H9 (cell line): ENCODE results near the gene TMEM59L. TPM values are rescaled to one million over a fixed set of nuclear protein-coding genes. Genes with fewer than 3 reads are reported as not detected.

Source experiments
- DNase-seq: peaks from one replicate; pipeline ENCODE4 v3.0.0-alpha.2; 2017
- H2AFZ ChIP-seq: one replicate; pipeline ENCODE4 v1.6.1; 2013; ENCODE audit warnings: mild to moderate bottlenecking, low read length, control low read depth, moderate library complexity
- H2AK5ac ChIP-seq: 2 replicates; pipeline ENCODE4 v1.6.1; 2013; ENCODE audit warnings: low read length, control low read depth, mixed read lengths; ENCODE audit not compliant: insufficient read length
- H2BK120ac ChIP-seq: one replicate; pipeline ENCODE4 v1.6.1; 2013; ENCODE audit warnings: low read depth, mild to moderate bottlenecking, low read length, control low read depth, inconsistent platforms; ENCODE audit not compliant: poor library complexity, severe bottlenecking
- H2BK12ac ChIP-seq: 2 replicates; pipeline ENCODE4 v1.6.1; 2013; ENCODE audit warnings: low read length, control low read depth, mixed read lengths, low read depth; ENCODE audit not compliant: insufficient read length
- H2BK15ac ChIP-seq: 2 replicates; pipeline ENCODE4 v1.6.1; 2013; ENCODE audit warnings: low read depth, low read length, control low read depth
- H2BK20ac ChIP-seq: one replicate; pipeline ENCODE4 v1.6.1; 2013; ENCODE audit warnings: low read depth, mild to moderate bottlenecking, low read length, control low read depth, inconsistent platforms; ENCODE audit not compliant: poor library complexity, severe bottlenecking
- H2BK5ac ChIP-seq: 2 replicates; pipeline ENCODE4 v1.6.1; 2013; ENCODE audit warnings: low read length, control low read depth, mixed read lengths; ENCODE audit not compliant: insufficient read length
- H3K14ac ChIP-seq: 2 replicates; pipeline ENCODE4 v1.6.1; 2013; ENCODE audit warnings: low read length, control low read depth; ENCODE audit not compliant: insufficient read depth
- H3K18ac ChIP-seq: 2 replicates; pipeline ENCODE4 v1.6.1; 2013; ENCODE audit warnings: low read depth, mild to moderate bottlenecking, mixed read lengths, low read length, control low read depth; ENCODE audit not compliant: insufficient read length
- H3K23ac ChIP-seq: 2 replicates; pipeline ENCODE4 v1.6.1; 2013; ENCODE audit warnings: low read length, control low read depth, mixed read lengths, low read depth; ENCODE audit not compliant: insufficient read length
- H3K23me2 ChIP-seq: 2 replicates; pipeline ENCODE4 v1.6.1; 2013; ENCODE audit warnings: low read depth, mild to moderate bottlenecking, mixed read lengths, low read length, control low read depth; ENCODE audit not compliant: insufficient read length, poor library complexity, severe bottlenecking
- H3K27ac ChIP-seq: 2 replicates; pipeline ENCODE4 v1.5.1; 2013; ENCODE audit warnings: low read length, control low read depth, mixed read lengths, low read depth; ENCODE audit not compliant: insufficient read length
- H3K27me3 ChIP-seq: 2 replicates; pipeline ENCODE4 v1.6.1; 2013; ENCODE audit warnings: low read length, control low read depth, inconsistent platforms; ENCODE audit not compliant: insufficient read depth
- H3K4ac ChIP-seq: 2 replicates; pipeline ENCODE4 v1.6.1; 2013; ENCODE audit warnings: low read depth, mild to moderate bottlenecking, control low read depth, inconsistent platforms, low read length, moderate library complexity
- H3K4me1 ChIP-seq: 2 replicates; pipeline ENCODE4 v1.6.1; 2013; ENCODE audit warnings: low read length, control low read depth, inconsistent platforms; ENCODE audit not compliant: insufficient read depth
- H3K4me2 ChIP-seq: 2 replicates; pipeline ENCODE4 v1.6.1; 2013; ENCODE audit warnings: low read length, control low read depth, mixed read lengths; ENCODE audit not compliant: insufficient read length, insufficient read depth
- H3K56ac ChIP-seq: 2 replicates; pipeline ENCODE4 v1.6.1; 2013; ENCODE audit warnings: low read depth, mild to moderate bottlenecking, mixed read lengths, low read length, control low read depth; ENCODE audit not compliant: insufficient read length
- H3K79me1 ChIP-seq: 2 replicates; pipeline ENCODE4 v1.6.1; 2013; ENCODE audit warnings: low read depth, mild to moderate bottlenecking, moderate library complexity, low read length, control low read depth, inconsistent platforms; ENCODE audit not compliant: insufficient read depth, poor library complexity, severe bottlenecking
- H3K79me2 ChIP-seq: 2 replicates; pipeline ENCODE4 v1.6.1; 2013; ENCODE audit warnings: low read length, control low read depth, inconsistent platforms; ENCODE audit not compliant: insufficient read depth
- H3K9ac ChIP-seq: 2 replicates; pipeline ENCODE4 v1.6.1; 2013; ENCODE audit warnings: low read length, control low read depth, mixed read lengths; ENCODE audit not compliant: insufficient read length; ENCODE audit errors: extremely low read depth
- H3K9me3 ChIP-seq: one replicate; pipeline ENCODE4 v1.6.1; 2013; ENCODE audit warnings: low read depth, low read length, inconsistent platforms; ENCODE audit not compliant: control insufficient read depth
- H3T11ph ChIP-seq: one replicate; pipeline ENCODE4 v1.6.1; 2013; ENCODE audit warnings: mild to moderate bottlenecking, low read length, control low read depth, inconsistent platforms
- H4K20me1 ChIP-seq: one replicate; pipeline ENCODE4 v1.6.1; 2013; ENCODE audit not compliant: control insufficient read depth, insufficient read length, insufficient read depth
- H4K5ac ChIP-seq: 2 replicates; pipeline ENCODE4 v1.6.1; 2013; ENCODE audit warnings: low read depth, mild to moderate bottlenecking, mixed read lengths, low read length, control low read depth; ENCODE audit not compliant: insufficient read length
- H4K8ac ChIP-seq: replicated peaks from 2 replicates; pipeline ENCODE4 v1.6.1; 2013; ENCODE audit warnings: low read length, control low read depth, mixed read lengths, low read depth; ENCODE audit not compliant: insufficient read length
- H4K91ac ChIP-seq: 2 replicates; pipeline ENCODE4 v1.6.1; 2013; ENCODE audit warnings: low read depth, mild to moderate bottlenecking, moderate library complexity, mixed read lengths, low read length, control low read depth; ENCODE audit not compliant: insufficient read length
- H3K27ac Mint-ChIP-seq, 3 experiments: 2 replicates in 2 of 3; 3 replicates in 1 of 3; pipeline ENCODE4 v1.8.0; 2020 to 2021; ENCODE audit warnings: mixed read lengths in 3 of 3, mild to moderate bottlenecking in 1 of 3, moderate library complexity in 1 of 3
- H3K27me3 Mint-ChIP-seq: 2 replicates; pipeline ENCODE4 v1.8.0; 2021; ENCODE audit warnings: low read depth, mild to moderate bottlenecking, moderate library complexity, mixed read lengths
- H3K36me3 Mint-ChIP-seq, 3 experiments: 2 replicates in 2 of 3; 3 replicates in 1 of 3; pipeline ENCODE4 v1.8.0; 2020 to 2021; ENCODE audit warnings: low read depth in 3 of 3, mixed read lengths in 3 of 3; ENCODE audit not compliant: insufficient read depth in 1 of 3
- H3K4me1 Mint-ChIP-seq, 2 experiments: 2 replicates each; pipeline ENCODE4 v1.8.0; 2020; ENCODE audit warnings: mixed read lengths in 2 of 2
- H3K4me3 Mint-ChIP-seq, 2 experiments: 2 replicates in 1 of 2; 3 replicates in 1 of 2; pipeline ENCODE4 v1.8.0; 2020 to 2021; ENCODE audit warnings: mild to moderate bottlenecking in 2 of 2, mixed read lengths in 2 of 2, moderate library complexity in 1 of 2
- H3K9me3 Mint-ChIP-seq, 2 experiments: 2 replicates in 1 of 2; 3 replicates in 1 of 2; pipeline ENCODE4 v1.8.0; 2020; ENCODE audit warnings: mild to moderate bottlenecking in 2 of 2, mixed read lengths in 2 of 2, moderate library complexity in 1 of 2
- WGBS: extraction: QIAGEN DNeasy Blood & Tissue Kit; methylation state at CpG from one replicate; pipeline ENCODE4 v1.1.7; 2013; ENCODE audit warnings: missing lambda C conversion rate, low lambda C conversion rate, mixed read lengths; ENCODE audit not compliant: insufficient read length; ENCODE audit errors: extremely low coverage; 5-methylcytosine and 5-hydroxymethylcytosine counted together
- total RNA-seq: library from RNA; stranded (reverse); gene quantifications from 2 replicates; pipeline ENCODE4 v1.2.1, GENCODE V29; 2021
- TF ChIP-seq, protein P1 (sequence below): fragments of 200-600 bp; sonication (generic); conservative IDR thresholded peaks from 3 replicates; pipeline ENCODE4 v1.8.0; 2021; ENCODE audit warnings: antibody characterized with exemption, mild to moderate bottlenecking

The TMEM59L gene
- total RNA-seq, 1 experiment from 2014 or later: 12.0 TPM

DNA sequence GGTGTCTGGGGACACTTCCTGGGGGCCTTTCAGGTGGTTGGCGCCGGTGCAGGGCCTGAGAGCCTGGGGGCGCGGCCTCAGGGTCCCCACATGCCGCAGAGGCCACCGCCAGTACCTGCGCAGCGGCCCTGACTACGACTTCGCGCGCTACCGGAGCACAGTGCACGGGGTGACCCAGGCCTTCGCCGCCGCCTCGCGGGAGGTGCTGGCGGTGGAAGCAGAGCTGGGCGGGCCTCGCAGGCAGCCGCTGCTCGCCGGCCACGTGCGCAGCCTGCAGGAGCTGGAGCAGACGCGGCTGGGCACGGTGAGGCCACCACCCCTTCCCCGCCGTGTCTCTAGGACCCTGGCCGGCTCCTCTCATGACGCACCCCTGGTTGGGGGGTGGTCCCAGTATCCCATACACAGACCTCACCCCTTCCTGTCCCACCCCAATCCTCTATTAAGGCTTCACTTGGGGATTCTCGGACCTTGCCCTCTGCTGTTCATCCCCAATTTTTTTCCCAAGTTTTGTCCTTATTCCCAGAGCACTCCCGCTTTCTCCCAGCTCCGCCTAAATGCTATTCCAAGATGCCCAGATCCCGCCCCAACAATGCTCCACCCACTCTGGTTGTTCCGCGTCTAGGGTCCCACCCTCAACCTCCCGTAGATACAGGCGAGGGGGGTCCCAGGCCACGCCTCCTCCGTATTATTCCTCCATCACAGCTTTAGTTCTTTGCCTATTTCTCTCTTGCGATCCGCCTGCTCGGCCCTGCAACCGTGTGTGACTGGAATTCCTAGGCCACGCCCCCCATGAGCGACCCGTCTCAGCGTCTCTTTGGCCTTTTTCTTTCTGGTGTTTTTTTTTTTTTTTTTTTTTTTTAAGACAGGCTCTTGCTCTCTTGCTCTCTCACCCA, 23.0 kb upstream of the TMEM59L start:
- H3K9me3 Mint-ChIP-seq: no peaks in the 10 kb centered on the region; a peak in 1 of 5 replicates

More for the DNA sequence above, 23.0 kb upstream of the TMEM59L start:
- no peak overlapping the region for H2AFZ ChIP-seq
- no peak overlapping the region for H2AK5ac ChIP-seq
- DNase-seq: peak; percentile 93
- H3K9ac ChIP-seq: peak overlapping the region; percentile 57
- no CpG with 5 or more reads among the region's 52 CpGs for WGBS
- H2BK5ac ChIP-seq: no peak overlapping the region
- peaks cover 26% of the 10 kb centered on the region for H3K23me2 ChIP-seq
- H2BK20ac ChIP-seq: no peak overlapping the region
- H3K4ac ChIP-seq: no peak overlapping the region; the same call in 1 of the 2 replicates
- H3K23ac ChIP-seq: no peak overlapping the region
- no peaks in the 10 kb centered on the region for H3K79me1 ChIP-seq
- H3K14ac ChIP-seq: peak overlapping the region; percentile 88
- peak overlapping the region; percentile 85 for H3K18ac ChIP-seq
- no peak overlapping the region for H2BK12ac ChIP-seq
- H3K4me1 ChIP-seq: peaks cover 8% of the 10 kb centered on the region; the same call in 1 of the 2 replicates
- no peaks in the 10 kb centered on the region for H3K27me3 ChIP-seq
- peak overlapping the region; percentile 69 for H3K4me2 ChIP-seq
- H3T11ph ChIP-seq: no peak overlapping the region
- H3K27ac ChIP-seq: peak overlapping the region; percentile 7
- no peak overlapping the region for H2BK120ac ChIP-seq
- TF ChIP-seq, protein P1, sequence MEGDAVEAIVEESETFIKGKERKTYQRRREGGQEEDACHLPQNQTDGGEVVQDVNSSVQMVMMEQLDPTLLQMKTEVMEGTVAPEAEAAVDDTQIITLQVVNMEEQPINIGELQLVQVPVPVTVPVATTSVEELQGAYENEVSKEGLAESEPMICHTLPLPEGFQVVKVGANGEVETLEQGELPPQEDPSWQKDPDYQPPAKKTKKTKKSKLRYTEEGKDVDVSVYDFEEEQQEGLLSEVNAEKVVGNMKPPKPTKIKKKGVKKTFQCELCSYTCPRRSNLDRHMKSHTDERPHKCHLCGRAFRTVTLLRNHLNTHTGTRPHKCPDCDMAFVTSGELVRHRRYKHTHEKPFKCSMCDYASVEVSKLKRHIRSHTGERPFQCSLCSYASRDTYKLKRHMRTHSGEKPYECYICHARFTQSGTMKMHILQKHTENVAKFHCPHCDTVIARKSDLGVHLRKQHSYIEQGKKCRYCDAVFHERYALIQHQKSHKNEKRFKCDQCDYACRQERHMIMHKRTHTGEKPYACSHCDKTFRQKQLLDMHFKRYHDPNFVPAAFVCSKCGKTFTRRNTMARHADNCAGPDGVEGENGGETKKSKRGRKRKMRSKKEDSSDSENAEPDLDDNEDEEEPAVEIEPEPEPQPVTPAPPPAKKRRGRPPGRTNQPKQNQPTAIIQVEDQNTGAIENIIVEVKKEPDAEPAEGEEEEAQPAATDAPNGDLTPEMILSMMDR: no peak
- H3K27ac Mint-ChIP-seq: peak overlapping the region; percentile 98 to 99 (median 98)
- H2BK15ac ChIP-seq: no peak overlapping the region
- H4K20me1 ChIP-seq: no peaks in the 10 kb centered on the region
- peaks cover 32 to 34% of the 10 kb centered on the region in 2 experiments for H3K4me1 Mint-ChIP-seq
- H3K27me3 Mint-ChIP-seq: peaks cover 4% of the 10 kb centered on the region
- H3K36me3 Mint-ChIP-seq: peaks cover 3 to 16% (median 5%) of the 10 kb centered on the region in 3 experiments; a peak in 6 of 7 replicates
- H3K4me3 Mint-ChIP-seq: peak overlapping the region; percentile 77 to 91
- H4K91ac ChIP-seq: no peak overlapping the region
- no peaks in the 10 kb centered on the region for H3K79me2 ChIP-seq
- H4K8ac ChIP-seq: no peak overlapping the region
- H3K9me3 ChIP-seq: no peaks in the 10 kb centered on the region
- no peak overlapping the region for H4K5ac ChIP-seq
- H3K56ac ChIP-seq: no peak overlapping the region
